ENCODE data around the gene NFE2L1. TPM values are rescaled to one million over a fixed set of nuclear protein-coding genes. Genes with fewer than 3 reads are reported as not detected.
A peak's percentile ranks its signal among the peaks of the same experiment; 100 is the strongest.

Gene NFE2L1
- polyA plus RNA-seq, 1 of the 3 experiments (the other 2 are of a cell fraction) = 159 TPM

DNA sequence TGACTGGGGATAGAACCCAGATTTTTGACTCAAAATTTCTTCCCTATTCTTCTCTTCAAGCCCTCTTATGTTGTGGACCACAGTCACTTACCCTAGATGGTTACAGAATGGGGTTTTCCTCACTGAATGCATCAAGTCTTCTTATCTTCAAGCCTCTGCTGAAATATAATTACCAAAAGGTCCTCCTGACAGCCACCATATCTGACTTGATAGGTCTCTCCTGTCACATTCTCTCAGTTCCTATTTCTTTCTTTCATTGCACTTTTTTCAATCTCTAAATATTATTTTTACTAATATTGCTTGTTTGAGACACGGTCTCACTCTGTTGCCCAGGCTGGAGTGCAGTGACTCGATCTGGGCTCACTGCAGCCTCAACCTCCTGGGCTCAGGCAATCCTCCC, 9.5 kb upstream of the NFE2L1 start (continued):
- no peak for TF ChIP-seq RCOR1 (IDR thresholded peaks at IDR 0.05; ENCODE audit: low read length)
- TF ChIP-seq FOXM1 (IDR thresholded peaks at IDR 0.05; ENCODE audit: low read depth) = no peak
- no peak for TF ChIP-seq POLR2AphosphoS5 (IDR thresholded peaks at IDR 0.05; ENCODE audit: low read depth, low read length)
- no peak for TF ChIP-seq SMC3 (IDR thresholded peaks at IDR 0.05; ENCODE audit: low read depth, low read length)
- TF ChIP-seq RXRA (IDR thresholded peaks at IDR 0.05; ENCODE audit: borderline replicate concordance, low read depth) = no peak

DNA sequence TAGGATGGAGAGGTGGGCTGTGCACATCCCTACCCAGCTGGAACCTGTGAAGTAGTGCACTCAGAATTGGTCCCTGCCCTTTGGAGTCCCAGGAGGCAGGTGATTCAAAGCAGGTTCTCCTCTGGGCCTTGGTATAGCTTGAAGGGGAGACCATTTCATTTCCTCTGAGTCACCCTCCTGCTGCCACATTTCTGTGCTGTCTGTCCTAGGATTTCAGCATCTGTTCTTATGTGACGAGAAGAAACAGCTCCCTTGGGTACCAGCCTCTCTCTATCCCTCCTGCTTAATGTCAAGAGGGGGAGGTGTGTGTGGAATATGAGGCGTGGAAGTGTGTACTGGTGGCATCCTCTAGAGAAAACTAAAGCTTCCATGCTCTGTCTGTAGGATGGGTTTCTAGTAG, 5.0 kb upstream of the NFE2L1 start:
- Histone ChIP-seq H3F3A (replicated peaks; ENCODE audit: insufficient read depth) (peaks cover 11% of the 10 kb centered on the region), H3K4me3 (ENCODE audit: low read depth in 2 of 2, low read length in 1 of 2) (no peak overlapping the region), H3K9ac (no peak overlapping the region), H3K4me2 (no peak overlapping the region), H3K36me3 (replicated peaks in 1 of 2; ENCODE audit: control insufficient read depth in 1 of 2, insufficient read depth in 2 of 2, low read length in 1 of 2) (no peaks in the 10 kb centered on the region), H3K27me3 (ENCODE audit: insufficient read depth) (no peaks in the 10 kb centered on the region), H4K20me1 (ENCODE audit: insufficient read depth) (no peaks in the 10 kb centered on the region), H3K79me2 (ENCODE audit: insufficient read depth) (peaks cover 15% of the 10 kb centered on the region), H3K9me2 (no peaks in the 10 kb centered on the region), H3K27ac (ENCODE audit: low read depth in 2 of 2, low read length in 1 of 2) (no peak overlapping the region), H2AFZ (ENCODE audit: low read depth) (no peak overlapping the region), H3K9me3 (no peaks in the 10 kb centered on the region), H3K4me1 (ENCODE audit: control insufficient read depth in 1 of 2, insufficient read depth in 2 of 2, low read depth in 1 of 2, low read length in 1 of 2) (peaks cover 8 to 15% of the 10 kb centered on the region in 2 experiments; a peak in 3 of 4 replicates)
- POLR2A ChIA-PET = interaction anchor here (0.8 to 5.0 kb wide), 2 partner anchors 12 to 17 kb away, joined by 3 to 18 read pairs; no protein-coding TSS in a partner anchor
- TF ChIP-seq FOSL2 (IDR thresholded peaks at IDR 0.05; ENCODE audit: borderline replicate concordance, low read depth) = 0 out of 2 replicates have a peak, but pooled peaks have one; percentile 12
- no peak for TF ChIP-seq RCOR1 (IDR thresholded peaks at IDR 0.05; ENCODE audit: low read length)
- TF ChIP-seq CHD2 (IDR thresholded peaks at IDR 0.05; ENCODE audit: low read length, partially characterized antibody) = no peak
- TF ChIP-seq, protein P1, sequence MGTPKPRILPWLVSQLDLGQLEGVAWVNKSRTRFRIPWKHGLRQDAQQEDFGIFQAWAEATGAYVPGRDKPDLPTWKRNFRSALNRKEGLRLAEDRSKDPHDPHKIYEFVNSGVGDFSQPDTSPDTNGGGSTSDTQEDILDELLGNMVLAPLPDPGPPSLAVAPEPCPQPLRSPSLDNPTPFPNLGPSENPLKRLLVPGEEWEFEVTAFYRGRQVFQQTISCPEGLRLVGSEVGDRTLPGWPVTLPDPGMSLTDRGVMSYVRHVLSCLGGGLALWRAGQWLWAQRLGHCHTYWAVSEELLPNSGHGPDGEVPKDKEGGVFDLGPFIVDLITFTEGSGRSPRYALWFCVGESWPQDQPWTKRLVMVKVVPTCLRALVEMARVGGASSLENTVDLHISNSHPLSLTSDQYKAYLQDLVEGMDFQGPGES (IDR thresholded peaks at IDR 0.05; ENCODE audit: low read depth, low read length) = no peak
- TF ChIP-seq MXI1 (IDR thresholded peaks at IDR 0.05; ENCODE audit: low read depth, low read length) = no peak
- DNase-seq = no peak
- CTCF ChIA-PET = interaction anchor here (0.9 to 44.3 kb wide), 13 partner anchors 10 to 575 kb away, joined by 3 to 1200 read pairs (median 4); partner anchors contain the start of gene COPZ2
- 65% methylated on average over 2 of the region's 2 CpGs for WGBS (ENCODE audit: low lambda C conversion rate)

DNA sequence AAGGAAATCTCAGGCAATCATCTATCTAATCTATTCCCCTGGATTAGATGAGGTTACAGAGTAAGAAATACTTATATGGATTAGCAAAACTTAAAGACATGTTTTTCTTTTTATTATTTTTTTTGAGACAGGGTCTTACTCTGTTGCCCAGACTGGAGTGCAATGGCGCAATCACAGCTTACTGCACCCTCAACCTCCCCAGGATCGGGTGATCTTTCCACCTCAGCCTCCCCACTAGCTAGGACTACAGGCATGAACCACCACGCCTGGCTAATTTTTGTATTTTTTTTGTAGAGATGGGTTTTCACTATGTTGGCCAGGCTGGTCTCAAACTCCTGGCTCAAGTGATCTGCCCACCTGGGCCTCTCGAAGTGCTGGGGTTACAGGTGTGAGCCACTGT, 3.3 kb upstream of the NFE2L1 start:
- CTCF ChIA-PET = interaction anchor here (1.3 to 44.3 kb wide), 8 partner anchors 17 to 85 kb away, joined by 4 to 1200 read pairs (median 13); partner anchors contain the start of genes CDK5RAP3 and COPZ2
- no peak overlapping the region for H3K27ac ChIP-seq (ENCODE audit: low read depth in 2 of 2, low read length in 1 of 2)
- peaks cover 13 to 16% of the 10 kb centered on the region in 2 experiments for H3K4me1 ChIP-seq (ENCODE audit: control insufficient read depth in 1 of 2, insufficient read depth in 2 of 2, low read depth in 1 of 2, low read length in 1 of 2)
- H3K4me3 ChIP-seq (ENCODE audit: low read depth in 2 of 2, low read length in 1 of 2) = no peak overlapping the region
- no peaks in the 10 kb centered on the region for H3K27me3 ChIP-seq (ENCODE audit: insufficient read depth)
- 95% methylated on average over 4 of the region's 4 CpGs for WGBS (ENCODE audit: low lambda C conversion rate)
- H4K20me1 ChIP-seq (ENCODE audit: insufficient read depth) = no peaks in the 10 kb centered on the region
- peaks cover 22% of the 10 kb centered on the region for H3F3A ChIP-seq (replicated peaks; ENCODE audit: insufficient read depth)
- H3K9ac ChIP-seq = no peak overlapping the region
- H2AFZ ChIP-seq (ENCODE audit: low read depth) = no peak overlapping the region
- DNase-seq = no peak
- POLR2A ChIA-PET = interaction anchor here (5.0 kb wide), 1 partner anchor 10 kb away, joined by 18 read pairs; no protein-coding TSS in a partner anchor
- H3K4me2 ChIP-seq = no peak overlapping the region
- no peaks in the 10 kb centered on the region for H3K36me3 ChIP-seq (replicated peaks in 1 of 2; ENCODE audit: control insufficient read depth in 1 of 2, insufficient read depth in 2 of 2, low read length in 1 of 2)
- peaks cover 28% of the 10 kb centered on the region for H3K79me2 ChIP-seq (ENCODE audit: insufficient read depth)
- H3K9me2 ChIP-seq = no peaks in the 10 kb centered on the region
- no peaks in the 10 kb centered on the region for H3K9me3 ChIP-seq
- TF ChIP-seq, protein P2, sequence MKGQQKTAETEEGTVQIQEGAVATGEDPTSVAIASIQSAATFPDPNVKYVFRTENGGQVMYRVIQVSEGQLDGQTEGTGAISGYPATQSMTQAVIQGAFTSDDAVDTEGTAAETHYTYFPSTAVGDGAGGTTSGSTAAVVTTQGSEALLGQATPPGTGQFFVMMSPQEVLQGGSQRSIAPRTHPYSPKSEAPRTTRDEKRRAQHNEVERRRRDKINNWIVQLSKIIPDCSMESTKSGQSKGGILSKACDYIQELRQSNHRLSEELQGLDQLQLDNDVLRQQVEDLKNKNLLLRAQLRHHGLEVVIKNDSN (IDR thresholded peaks at IDR 0.05; ENCODE audit: borderline replicate concordance, low read depth) = no peak
- no peak for TF ChIP-seq NRF1 (IDR thresholded peaks at IDR 0.05; ENCODE audit: low read depth, low read length)
- TF ChIP-seq, protein P1 (IDR thresholded peaks at IDR 0.05; ENCODE audit: low read depth, low read length) = no peak
- TF ChIP-seq, protein P3, sequence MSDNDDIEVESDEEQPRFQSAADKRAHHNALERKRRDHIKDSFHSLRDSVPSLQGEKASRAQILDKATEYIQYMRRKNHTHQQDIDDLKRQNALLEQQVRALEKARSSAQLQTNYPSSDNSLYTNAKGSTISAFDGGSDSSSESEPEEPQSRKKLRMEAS (IDR thresholded peaks at IDR 0.05; ENCODE audit: low read depth) = no peak
- TF ChIP-seq FOXM1 (IDR thresholded peaks at IDR 0.05; ENCODE audit: low read depth) = no peak
- no peak for TF ChIP-seq JUND (IDR thresholded peaks at IDR 0.05)
- TF ChIP-seq MXI1 (IDR thresholded peaks at IDR 0.05; ENCODE audit: low read depth, low read length) = no peak
- TF ChIP-seq SIN3A (IDR thresholded peaks at IDR 0.05; ENCODE audit: borderline replicate concordance, low read depth, low read length) = no peak
- TF ChIP-seq, protein P4, sequence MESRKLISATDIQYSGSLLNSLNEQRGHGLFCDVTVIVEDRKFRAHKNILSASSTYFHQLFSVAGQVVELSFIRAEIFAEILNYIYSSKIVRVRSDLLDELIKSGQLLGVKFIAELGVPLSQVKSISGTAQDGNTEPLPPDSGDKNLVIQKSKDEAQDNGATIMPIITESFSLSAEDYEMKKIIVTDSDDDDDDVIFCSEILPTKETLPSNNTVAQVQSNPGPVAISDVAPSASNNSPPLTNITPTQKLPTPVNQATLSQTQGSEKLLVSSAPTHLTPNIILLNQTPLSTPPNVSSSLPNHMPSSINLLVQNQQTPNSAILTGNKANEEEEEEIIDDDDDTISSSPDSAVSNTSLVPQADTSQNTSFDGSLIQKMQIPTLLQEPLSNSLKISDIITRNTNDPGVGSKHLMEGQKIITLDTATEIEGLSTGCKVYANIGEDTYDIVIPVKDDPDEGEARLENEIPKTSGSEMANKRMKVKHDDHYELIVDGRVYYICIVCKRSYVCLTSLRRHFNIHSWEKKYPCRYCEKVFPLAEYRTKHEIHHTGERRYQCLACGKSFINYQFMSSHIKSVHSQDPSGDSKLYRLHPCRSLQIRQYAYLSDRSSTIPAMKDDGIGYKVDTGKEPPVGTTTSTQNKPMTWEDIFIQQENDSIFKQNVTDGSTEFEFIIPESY (IDR thresholded peaks at IDR 0.05; ENCODE audit: borderline replicate concordance, low read depth) = no peak
- TF ChIP-seq NFIC (IDR thresholded peaks at IDR 0.05; ENCODE audit: borderline replicate concordance) = no peak

Data from SK-N-SH (cell line).